CD8-positive, alpha-beta memory T cell (primary cell): ENCODE results near the gene HS6ST3. TPM values are rescaled to one million over a fixed set of nuclear protein-coding genes. Genes with fewer than 3 reads are reported as not detected.

Experiments used
- CTCF ChIA-PET: fragments of 350-600 bp; sonication (Branson Sonifier 250); formaldehyde crosslinking; loops from one replicate; lab custom pipeline; 2021; ENCODE audit warnings: antibody characterized with exemption; lab: Charles Lee
- POLR2A ChIA-PET: fragments of 350-600 bp; sonication (Branson Sonifier 250); formaldehyde crosslinking; loops from one replicate; lab custom pipeline; 2021; ENCODE audit warnings: antibody characterized with exemption; lab: Charles Lee
- DNase-seq, 5 donors: peaks; one replicate each; pipeline versions ENCODE4 v3.0.0 to v3.0.0-alpha.2; 2020 to 2022; ENCODE audit warnings: mixed read lengths in 1 of 5
- H3K27ac ChIP-seq: one replicate; pipeline ENCODE4 v1.7.0; 2013; ENCODE audit warnings: low read depth, mild to moderate bottlenecking, low read length, moderate library complexity
- H3K27me3 ChIP-seq: 2 replicates; pipeline ENCODE4 v1.7.0; 2013; ENCODE audit warnings: low read length, mild to moderate bottlenecking; ENCODE audit not compliant: insufficient read depth, poor library complexity, severe bottlenecking
- H3K36me3 ChIP-seq: 2 replicates; pipeline ENCODE4 v1.7.0; 2013; ENCODE audit warnings: mild to moderate bottlenecking, low read length, moderate library complexity; ENCODE audit not compliant: insufficient read depth
- H3K4me1 ChIP-seq: 2 replicates; pipeline ENCODE4 v1.7.0; 2013; ENCODE audit warnings: mild to moderate bottlenecking, low read length, moderate library complexity; ENCODE audit not compliant: insufficient read depth
- H3K4me3 ChIP-seq: 2 replicates; pipeline ENCODE4 v1.7.0; 2013; ENCODE audit warnings: mild to moderate bottlenecking, low read length
- H3K9me3 ChIP-seq: 2 replicates; pipeline ENCODE4 v1.7.0; 2013; ENCODE audit warnings: mild to moderate bottlenecking, low read length
- H3K27ac Mint-ChIP-seq, 8 donors: one replicate each; pipeline ENCODE4 v1.8.0; 2020 to 2021; ENCODE audit warnings: mixed read lengths in 8 of 8, mild to moderate bottlenecking in 6 of 8, inconsistent platforms in 3 of 8, moderate library complexity in 3 of 8
- H3K27me3 Mint-ChIP-seq, 2 donors: one replicate each; pipeline ENCODE4 v1.8.0; 2020 to 2021; ENCODE audit warnings: mixed read lengths in 2 of 2, mild to moderate bottlenecking in 1 of 2, moderate library complexity in 1 of 2
- H3K36me3 Mint-ChIP-seq, 3 donors: one replicate each; pipeline ENCODE4 v1.8.0; 2020 to 2021; ENCODE audit warnings: mixed read lengths in 3 of 3, inconsistent platforms in 1 of 3, mild to moderate bottlenecking in 1 of 3
- H3K4me1 Mint-ChIP-seq, 3 donors: one replicate each; pipeline ENCODE4 v1.8.0; 2020 to 2021; ENCODE audit warnings: mixed read lengths in 3 of 3, inconsistent platforms in 1 of 3, mild to moderate bottlenecking in 1 of 3
- H3K4me3 Mint-ChIP-seq, 7 donors: one replicate each; pipeline ENCODE4 v1.8.0; 2020 to 2021; ENCODE audit warnings: mixed read lengths in 7 of 7, mild to moderate bottlenecking in 6 of 7, moderate library complexity in 4 of 7, inconsistent platforms in 2 of 7
- H3K9me3 Mint-ChIP-seq, 5 donors: one replicate each; pipeline ENCODE4 v1.8.0; 2020 to 2022; ENCODE audit warnings: mixed read lengths in 5 of 5, mild to moderate bottlenecking in 3 of 5, moderate library complexity in 2 of 5, inconsistent platforms in 1 of 5
- polyA plus RNA-seq: library from polyadenylated mRNA; unstranded; fragments of 300-500 nt; fragmentation: Illumina TruSeq; gene quantifications from one replicate; pipeline ENCODE4 v1.2.3, GENCODE V29; 2021
- total RNA-seq, 2 experiments: library from RNA; stranded (reverse); gene quantifications; one replicate each; pipeline ENCODE4 v1.2.3, GENCODE V29; 2021

The HS6ST3 gene
- total and polyA plus RNA-seq, 3 experiments from 2014 or later, result not detected

DNA sequence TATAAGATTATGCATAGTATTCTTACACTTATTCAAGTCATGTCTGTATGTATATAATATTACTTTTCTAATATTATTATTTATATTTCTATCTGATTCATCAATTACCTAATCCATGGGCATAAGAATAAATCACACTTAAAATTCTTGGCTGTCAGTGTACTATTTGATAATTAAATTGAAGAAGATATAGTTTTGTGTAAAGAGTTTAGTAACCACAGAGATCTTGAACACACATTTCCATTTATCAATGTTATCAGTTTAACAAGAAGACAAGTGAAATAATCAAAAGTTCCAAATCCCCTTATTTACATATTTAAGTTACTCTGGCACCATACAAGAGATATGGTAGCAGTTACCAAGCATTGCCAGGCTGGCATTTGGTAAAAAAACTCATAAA is 659.9 kb downstream of the HS6ST3 start:
- H3K9me3 Mint-ChIP-seq, result peaks cover 0 to 19% (median 6%) of the 10 kb centered on the region in 5 donors
- no peaks in the 10 kb centered on the region for H3K27me3 Mint-ChIP-seq
- Histone ChIP-seq H3K27me3 (no peaks in the 10 kb centered on the region), H3K4me1 (no peaks in the 10 kb centered on the region), H3K4me3 (no peak overlapping the region), H3K27ac (no peak overlapping the region), H3K9me3 (no peaks in the 10 kb centered on the region), H3K36me3 (no peaks in the 10 kb centered on the region)
- no peak for DNase-seq
- CTCF ChIA-PET, result no interaction called here
- no peak overlapping the region for H3K27ac Mint-ChIP-seq
- H3K4me1 Mint-ChIP-seq, result no peaks in the 10 kb centered on the region
- H3K36me3 Mint-ChIP-seq, result no peaks in the 10 kb centered on the region
- no peak overlapping the region for H3K4me3 Mint-ChIP-seq
- POLR2A ChIA-PET, result no interaction called here

DNA sequence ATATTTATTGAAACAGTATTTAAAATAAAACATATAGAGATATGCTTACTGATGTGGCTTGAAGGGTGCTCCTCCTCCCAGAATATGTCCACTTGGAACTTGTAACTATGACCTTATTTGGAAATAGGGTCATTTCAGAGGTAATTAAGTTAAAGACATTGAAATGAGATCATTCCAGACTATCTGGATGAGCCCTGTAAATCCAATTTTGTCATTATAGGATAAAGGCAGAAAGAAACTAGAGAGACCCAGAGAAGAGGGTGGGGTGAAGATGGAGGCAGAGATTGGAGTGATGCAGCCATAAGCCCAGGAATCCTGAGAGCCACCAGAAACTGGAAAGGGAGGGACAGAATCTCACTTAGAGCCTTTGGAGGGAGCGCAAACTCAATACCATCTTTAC is 661.2 kb downstream of the HS6ST3 start:
- H3K27ac ChIP-seq, result no peak overlapping the region
- CTCF ChIA-PET, result no interaction called here
- Mint-ChIP-seq H3K36me3 (no peaks in the 10 kb centered on the region), H3K27ac (no peak overlapping the region), H3K4me3 (no peak overlapping the region), H3K4me1 (no peaks in the 10 kb centered on the region), H3K27me3 (no peaks in the 10 kb centered on the region), H3K9me3 (peaks cover 0 to 19% (median 3%) of the 10 kb centered on the region in 5 donors)
- H3K9me3 ChIP-seq, result no peaks in the 10 kb centered on the region
- POLR2A ChIA-PET, result no interaction called here
- H3K4me1 ChIP-seq, result no peaks in the 10 kb centered on the region
- H3K36me3 ChIP-seq, result no peaks in the 10 kb centered on the region
- H3K4me3 ChIP-seq, result no peak overlapping the region
- no peaks in the 10 kb centered on the region for H3K27me3 ChIP-seq
- DNase-seq, result no peak

DNA sequence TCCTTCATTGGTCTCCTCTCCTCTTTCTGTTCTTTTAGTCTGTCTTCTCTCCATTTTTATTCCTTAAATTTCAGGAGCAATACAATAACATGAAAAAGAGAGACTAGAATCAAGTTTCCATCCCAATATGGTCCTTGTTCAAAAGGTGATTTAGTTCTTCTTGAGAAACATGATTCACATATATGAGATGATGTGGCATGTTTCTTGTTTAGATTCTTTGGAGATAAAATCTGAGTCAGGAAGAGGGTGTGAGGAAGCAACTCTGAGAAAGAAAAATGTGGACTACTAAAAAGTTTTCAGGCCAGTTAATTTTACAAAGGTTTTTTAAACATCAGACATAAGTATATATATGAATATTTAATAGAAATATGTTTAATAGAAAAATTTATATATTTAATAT is 673.0 kb downstream of the HS6ST3 start:
- Histone ChIP-seq H3K36me3 (no peaks in the 10 kb centered on the region), H3K4me1 (no peaks in the 10 kb centered on the region), H3K27ac (no peak overlapping the region), H3K4me3 (no peak overlapping the region), H3K27me3 (no peaks in the 10 kb centered on the region), H3K9me3 (no peaks in the 10 kb centered on the region)
- Mint-ChIP-seq H3K27me3 (no peaks in the 10 kb centered on the region), H3K4me1 (no peaks in the 10 kb centered on the region), H3K9me3 (peaks cover 0 to 21% (median 4%) of the 10 kb centered on the region in 5 donors), H3K4me3 (no peak overlapping the region), H3K36me3 (no peaks in the 10 kb centered on the region), H3K27ac (no peak overlapping the region)
- ChIA-PET CTCF (no interaction called here), POLR2A (no interaction called here)
- no peak for DNase-seq

DNA sequence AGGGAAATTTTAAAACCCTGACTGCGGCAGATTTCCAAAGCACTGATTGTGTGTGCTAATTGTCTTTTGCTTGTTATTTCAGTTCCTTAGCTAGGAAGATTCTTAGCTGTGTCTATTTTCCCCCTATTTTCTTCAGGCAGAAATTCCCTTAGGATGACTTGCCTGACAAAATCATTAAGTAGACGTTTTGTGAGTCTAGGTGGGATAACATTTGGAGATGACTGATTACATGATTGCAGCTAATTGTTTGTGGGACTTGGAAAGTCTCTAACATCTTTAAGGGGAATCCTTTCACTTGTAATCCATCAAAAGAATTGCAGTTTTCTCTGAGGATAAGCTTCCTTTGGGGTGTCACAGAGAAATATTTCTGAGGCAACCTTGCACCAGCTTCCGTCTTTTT is 676.4 kb downstream of the HS6ST3 start:
- Mint-ChIP-seq H3K27me3 (peaks cover 0 to 1% of the 10 kb centered on the region in 2 donors), H3K4me3 (no peak overlapping the region), H3K9me3 (peaks cover 0 to 21% (median 6%) of the 10 kb centered on the region in 5 donors), H3K36me3 (no peaks in the 10 kb centered on the region), H3K27ac (no peak overlapping the region), H3K4me1 (no peaks in the 10 kb centered on the region)
- CTCF ChIA-PET, result no interaction called here
- H3K9me3 ChIP-seq, result no peaks in the 10 kb centered on the region
- DNase-seq, result no peak
- no peaks in the 10 kb centered on the region for H3K36me3 ChIP-seq
- no peaks in the 10 kb centered on the region for H3K27me3 ChIP-seq
- POLR2A ChIA-PET, result no interaction called here
- no peak overlapping the region for H3K27ac ChIP-seq
- no peak overlapping the region for H3K4me3 ChIP-seq
- H3K4me1 ChIP-seq, result no peaks in the 10 kb centered on the region

DNA sequence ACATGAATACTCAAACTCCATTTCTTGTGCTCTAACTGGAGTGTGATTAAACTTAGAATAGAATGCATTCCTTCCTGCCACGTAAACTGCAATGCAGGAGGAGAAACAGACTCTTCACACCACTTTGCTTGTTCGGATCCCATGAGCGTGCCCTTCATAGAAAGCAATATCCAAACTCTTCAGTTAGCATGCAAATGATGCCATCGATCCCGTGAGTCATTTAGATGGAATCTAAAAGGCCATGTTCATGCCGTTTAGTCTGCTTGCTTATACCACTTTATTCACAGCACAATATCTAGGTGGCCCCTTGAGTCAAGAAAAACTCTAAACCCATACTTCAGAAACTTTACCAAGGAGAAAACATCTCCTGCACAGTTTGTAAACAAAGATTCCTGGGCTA is 678.6 kb downstream of the HS6ST3 start:
- H3K4me3 Mint-ChIP-seq, result no peak overlapping the region
- DNase-seq, result no peak
- CTCF ChIA-PET, result no interaction called here
- Histone ChIP-seq H3K4me3 (no peak overlapping the region), H3K27me3 (no peaks in the 10 kb centered on the region), H3K27ac (no peak overlapping the region), H3K36me3 (no peaks in the 10 kb centered on the region), H3K9me3 (no peaks in the 10 kb centered on the region), H3K4me1 (no peaks in the 10 kb centered on the region)
- peaks cover 0 to 1% of the 10 kb centered on the region in 2 donors for H3K27me3 Mint-ChIP-seq
- H3K9me3 Mint-ChIP-seq, result peaks cover 0 to 21% (median 6%) of the 10 kb centered on the region in 5 donors
- no peaks in the 10 kb centered on the region for H3K4me1 Mint-ChIP-seq
- POLR2A ChIA-PET, result no interaction called here
- no peak overlapping the region for H3K27ac Mint-ChIP-seq
- no peaks in the 10 kb centered on the region for H3K36me3 Mint-ChIP-seq

DNA sequence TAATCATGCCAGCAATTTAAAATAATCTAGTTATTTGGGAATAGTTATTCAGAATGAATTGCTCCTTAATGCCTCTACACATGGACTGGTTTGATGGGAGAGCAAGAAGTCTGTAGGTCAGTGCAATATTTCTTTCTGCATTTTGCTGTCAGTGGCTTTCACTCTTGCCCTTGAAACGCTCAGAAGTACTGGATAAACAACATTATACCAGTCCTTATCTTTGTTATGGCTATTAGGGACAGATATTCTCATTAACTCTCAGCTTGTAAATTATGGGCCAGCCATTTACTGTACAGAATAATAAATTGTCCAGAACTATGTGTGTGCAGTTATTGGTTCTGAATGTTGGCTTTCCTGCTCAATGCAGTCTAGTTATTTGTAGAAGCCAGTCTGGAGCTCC is 680.0 kb downstream of the HS6ST3 start:
- no peaks in the 10 kb centered on the region for H3K36me3 ChIP-seq
- no peaks in the 10 kb centered on the region for H3K36me3 Mint-ChIP-seq
- no peak overlapping the region for H3K4me3 Mint-ChIP-seq
- ChIA-PET CTCF (no interaction called here), POLR2A (no interaction called here)
- no peak overlapping the region for H3K27ac Mint-ChIP-seq
- H3K9me3 ChIP-seq, result no peaks in the 10 kb centered on the region
- H3K27me3 ChIP-seq, result no peaks in the 10 kb centered on the region
- no peak for DNase-seq
- no peaks in the 10 kb centered on the region for H3K4me1 ChIP-seq
- H3K27me3 Mint-ChIP-seq, result peaks cover 0 to 1% of the 10 kb centered on the region in 2 donors
- no peaks in the 10 kb centered on the region for H3K4me1 Mint-ChIP-seq
- peaks cover 1 to 14% (median 5%) of the 10 kb centered on the region in 5 donors for H3K9me3 Mint-ChIP-seq
- H3K27ac ChIP-seq, result no peak overlapping the region
- no peak overlapping the region for H3K4me3 ChIP-seq

DNA sequence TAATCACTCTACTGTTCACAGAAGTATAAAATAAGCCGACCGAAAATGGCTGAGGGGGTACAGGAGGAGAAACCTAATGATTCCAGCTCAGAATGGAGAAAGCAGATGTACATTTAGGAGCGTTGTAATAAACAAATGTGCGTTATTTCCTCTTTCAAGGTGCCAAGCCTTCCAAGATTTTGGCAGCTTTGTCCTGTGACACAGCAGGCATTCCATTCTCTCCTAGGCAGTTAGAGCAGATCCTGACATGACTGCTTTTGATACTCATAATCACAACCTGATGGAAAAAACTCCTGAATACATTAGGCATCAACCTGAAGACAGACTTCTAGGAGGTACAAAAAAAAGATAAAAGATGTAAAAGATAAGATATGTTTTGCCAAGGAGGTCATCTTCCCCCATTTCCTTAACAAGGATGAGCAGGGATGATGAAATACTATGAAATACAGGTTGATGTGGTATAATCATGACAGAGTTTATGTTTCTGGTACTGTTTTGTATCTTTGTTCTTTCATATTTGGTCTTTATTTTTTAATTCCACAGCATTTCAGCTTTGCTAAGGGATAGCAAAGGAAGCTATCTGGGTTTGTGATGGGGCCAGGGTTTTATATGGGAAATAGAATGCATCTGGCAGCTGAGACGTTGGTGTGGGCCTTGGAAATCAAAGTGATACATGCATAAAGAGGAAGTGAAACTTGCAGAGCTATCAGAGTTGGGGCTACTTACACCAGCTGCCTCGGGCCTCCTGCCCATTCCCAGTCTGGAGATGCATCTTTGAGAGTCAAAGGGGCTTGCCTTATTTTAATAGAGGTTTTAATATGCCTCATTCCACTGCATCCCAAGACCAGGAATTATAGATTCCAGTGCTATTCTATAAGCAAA is 681.8 kb downstream of the HS6ST3 start:
- Histone ChIP-seq H3K27me3 (no peaks in the 10 kb centered on the region), H3K4me3 (no peak overlapping the region), H3K27ac (no peak overlapping the region), H3K4me1 (no peaks in the 10 kb centered on the region), H3K36me3 (no peaks in the 10 kb centered on the region), H3K9me3 (no peaks in the 10 kb centered on the region)
- Mint-ChIP-seq H3K27me3 (peaks cover 0 to 1% of the 10 kb centered on the region in 2 donors), H3K36me3 (no peaks in the 10 kb centered on the region), H3K9me3 (peaks cover 0 to 20% (median 5%) of the 10 kb centered on the region in 5 donors), H3K27ac (no peak overlapping the region), H3K4me3 (no peak overlapping the region), H3K4me1 (no peaks in the 10 kb centered on the region)
- no peak for DNase-seq
- ChIA-PET POLR2A (no interaction called here), CTCF (no interaction called here)

DNA sequence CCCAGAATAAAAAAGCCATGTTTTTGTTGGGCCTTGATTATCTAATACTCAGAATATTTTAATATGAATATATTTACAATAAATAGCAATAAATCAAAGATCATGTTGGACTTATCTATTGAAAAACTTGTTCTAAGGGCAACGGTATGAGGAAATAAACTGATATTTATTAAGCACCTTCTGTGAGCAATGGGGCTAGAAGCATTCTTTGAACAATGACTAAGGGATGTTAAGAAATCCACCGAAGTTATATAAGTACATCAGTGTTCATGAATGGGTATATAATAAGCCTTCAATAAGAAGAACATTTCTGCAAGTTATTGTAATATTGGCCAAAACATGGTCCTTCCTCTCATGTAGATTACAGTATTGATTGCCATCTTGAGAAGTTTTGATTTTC is 682.5 kb downstream of the HS6ST3 start:
- Mint-ChIP-seq H3K27ac (no peak overlapping the region), H3K36me3 (no peaks in the 10 kb centered on the region), H3K9me3 (peaks cover 1 to 20% (median 6%) of the 10 kb centered on the region in 5 donors), H3K4me3 (no peak overlapping the region), H3K27me3 (peaks cover 0 to 1% of the 10 kb centered on the region in 2 donors), H3K4me1 (no peaks in the 10 kb centered on the region)
- CTCF ChIA-PET, result no interaction called here
- POLR2A ChIA-PET, result no interaction called here
- H3K9me3 ChIP-seq, result no peaks in the 10 kb centered on the region
- no peak overlapping the region for H3K4me3 ChIP-seq
- no peaks in the 10 kb centered on the region for H3K4me1 ChIP-seq
- DNase-seq, result no peak
- no peaks in the 10 kb centered on the region for H3K27me3 ChIP-seq
- H3K36me3 ChIP-seq, result no peaks in the 10 kb centered on the region
- no peak overlapping the region for H3K27ac ChIP-seq
